ENCODE data around the gene RNF166.

Gene RNF166

DNA sequence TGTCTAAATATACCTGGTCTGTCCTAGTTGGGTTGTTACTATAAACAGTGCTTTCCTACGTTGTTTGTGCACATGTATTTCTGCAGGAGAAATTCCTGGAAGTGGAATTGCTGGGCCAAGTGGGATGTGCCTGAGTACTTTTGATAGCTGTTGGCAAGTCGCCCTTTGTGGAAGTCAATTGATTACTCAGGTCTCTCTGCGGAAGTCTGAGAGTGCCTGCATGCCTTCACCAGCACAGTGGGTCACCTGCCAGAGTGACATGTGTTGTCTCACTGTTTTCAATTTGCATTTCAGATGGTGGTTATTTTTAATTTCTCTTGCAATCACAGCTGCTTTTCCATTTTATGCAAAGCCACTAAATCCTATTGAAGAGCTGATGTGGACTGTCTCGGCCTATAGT is 41.1 kb downstream of the RNF166 start:
- peak overlapping the region; percentile 39 for H3K4me3 Mint-ChIP-seq
- H3K9me3 Mint-ChIP-seq: no peaks in the 10 kb centered on the region
- peaks cover 16% of the 10 kb centered on the region for H3K4me1 Mint-ChIP-seq
- H3K36me3 Mint-ChIP-seq: peaks cover 2% of the 10 kb centered on the region
- no peak overlapping the region for H3K27ac Mint-ChIP-seq
- H3K27me3 Mint-ChIP-seq: no peaks in the 10 kb centered on the region

DNA sequence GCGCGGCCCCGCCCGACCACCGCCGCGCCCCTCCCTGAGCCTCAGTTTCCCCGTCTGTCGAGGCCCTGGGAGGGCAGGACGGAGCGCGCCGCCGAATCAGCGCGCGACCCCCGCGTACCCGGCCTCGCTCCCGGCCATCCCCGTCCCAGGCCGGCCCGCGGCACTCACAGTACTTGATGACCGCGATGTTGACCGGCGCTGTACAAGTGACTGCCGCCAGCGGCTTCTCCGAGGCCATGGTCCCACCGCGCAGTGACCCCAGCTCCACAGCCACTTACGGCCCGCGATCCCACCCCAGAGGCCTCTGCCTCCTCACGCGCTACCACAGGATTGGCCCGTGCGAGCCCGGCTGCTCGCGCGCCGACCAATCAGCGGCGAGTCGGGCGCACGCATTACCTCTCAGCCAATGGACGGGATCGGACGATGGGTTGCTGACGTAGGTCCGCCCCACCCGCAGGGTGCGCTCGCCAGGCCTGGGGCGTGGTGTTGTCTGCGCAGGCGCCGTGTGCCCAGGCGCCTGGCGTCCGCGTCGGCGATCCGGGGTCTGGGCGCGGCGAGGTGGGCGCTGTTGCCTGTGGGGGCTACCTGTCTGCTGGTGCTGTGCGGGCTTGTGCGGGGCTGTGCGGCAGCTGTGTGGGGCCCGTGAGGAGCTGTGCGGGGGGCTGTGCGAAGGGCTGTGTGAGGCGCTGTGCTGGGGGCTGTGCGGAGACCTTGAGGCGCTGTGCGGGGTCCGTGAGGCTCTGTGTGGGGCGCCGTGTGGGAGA is 43.2 kb downstream of the RNF166 start, which contains the start of gene MVD:
Gene MVD, minus strand, starts transcription at position 249 of the 764 bp plus-strand sequence. Its CDS starts 11 bp downstream, at position 238.
- H3K4me1 Mint-ChIP-seq: peaks cover 16% of the 10 kb centered on the region
- no peaks in the 10 kb centered on the region for H3K36me3 Mint-ChIP-seq
- H3K27ac Mint-ChIP-seq: peak within 1 kb of the TSS; percentile 94
- H3K27me3 Mint-ChIP-seq: no peaks in the 10 kb centered on the region
- no peaks in the 10 kb centered on the region for H3K9me3 Mint-ChIP-seq
- peak within 1 kb of the TSS; percentile 91 for H3K4me3 Mint-ChIP-seq

DNA sequence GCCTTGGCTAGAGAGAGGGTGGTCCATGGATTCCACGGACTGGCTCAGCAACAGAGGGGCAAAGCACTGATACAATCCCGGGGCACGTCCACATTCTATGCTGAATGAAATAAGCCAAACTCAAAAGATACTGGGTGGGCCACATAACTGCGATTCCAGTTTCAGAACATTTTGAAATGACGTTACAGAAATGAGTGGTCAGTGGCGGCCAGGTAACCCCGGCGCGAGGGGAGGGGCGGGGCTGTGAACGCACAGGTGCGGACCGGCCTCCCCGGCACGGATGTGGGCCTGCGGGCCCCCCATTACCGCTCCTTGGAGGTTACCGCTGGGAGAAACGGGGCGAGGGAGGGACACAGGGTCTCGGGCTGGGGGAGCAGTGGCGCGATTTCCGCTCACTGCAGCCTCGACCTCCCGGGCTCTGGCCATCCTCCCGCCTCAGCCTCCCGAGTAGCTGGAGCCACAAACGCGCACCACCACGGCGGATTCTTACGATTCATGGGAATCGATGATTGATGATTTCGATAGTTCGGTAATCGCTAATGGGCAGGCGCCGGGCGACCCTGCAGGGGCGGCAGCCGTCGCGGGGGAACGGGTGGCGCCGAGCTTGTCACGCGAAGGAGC is 43.9 kb downstream of the RNF166 start:
- peak overlapping the region; percentile 88 for H3K4me3 Mint-ChIP-seq
- no peaks in the 10 kb centered on the region for H3K36me3 Mint-ChIP-seq
- peak overlapping the region; percentile 73 for H3K27ac Mint-ChIP-seq
- H3K27me3 Mint-ChIP-seq: no peaks in the 10 kb centered on the region
- H3K9me3 Mint-ChIP-seq: no peaks in the 10 kb centered on the region
- peaks cover 16% of the 10 kb centered on the region for H3K4me1 Mint-ChIP-seq

- Mint-ChIP-seq H3K27ac (no peak overlapping the region), H3K9me3 (no peaks in the 10 kb centered on the region), H3K36me3 (no peaks in the 10 kb centered on the region), H3K4me3 (no peak overlapping the region), H3K27me3 (no peaks in the 10 kb centered on the region), H3K4me1 (peaks cover 16% of the 10 kb centered on the region)
These were observed 44.7 kb downstream of the RNF166 start for GRCh38 chr16:88661468-88661867.

GRCh38 chr16:88659160-88659559 is 47.0 kb downstream of the RNF166 start:
- H3K27me3 Mint-ChIP-seq: no peaks in the 10 kb centered on the region
- peaks cover 16% of the 10 kb centered on the region for H3K4me1 Mint-ChIP-seq
- no peak overlapping the region for H3K27ac Mint-ChIP-seq
- peaks cover 2% of the 10 kb centered on the region for H3K36me3 Mint-ChIP-seq
- no peaks in the 10 kb centered on the region for H3K9me3 Mint-ChIP-seq
- H3K4me3 Mint-ChIP-seq: no peak overlapping the region

- Mint-ChIP-seq H3K9me3 (no peaks in the 10 kb centered on the region), H3K36me3 (peaks cover 2% of the 10 kb centered on the region), H3K27me3 (no peaks in the 10 kb centered on the region), H3K4me3 (no peak overlapping the region), H3K27ac (no peak overlapping the region), H3K4me1 (peaks cover 12% of the 10 kb centered on the region)
These were observed 47.5 kb downstream of the RNF166 start for GRCh38 chr16:88658714-88659113.

DNA sequence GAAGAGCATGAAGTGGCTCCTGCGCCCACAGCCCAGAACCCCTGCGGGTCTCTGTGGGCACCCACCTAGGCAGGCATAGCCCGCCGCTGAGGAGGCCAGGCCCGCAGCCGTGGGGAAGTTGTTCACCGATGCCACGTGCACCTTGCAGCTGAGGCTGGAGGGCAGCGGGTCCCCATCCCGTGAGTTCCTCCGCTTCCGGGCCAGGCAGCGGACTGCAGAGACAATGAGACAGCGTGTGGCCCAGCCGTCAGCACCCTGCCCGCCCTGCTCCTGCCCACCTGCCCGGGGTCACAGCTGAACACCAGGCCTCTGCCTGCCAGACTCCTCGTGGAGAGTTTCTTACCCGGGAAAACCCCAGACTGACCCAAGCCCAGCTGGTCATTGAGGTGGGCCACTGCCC is 48.8 kb downstream of the RNF166 start:
- Mint-ChIP-seq H3K27me3 (no peaks in the 10 kb centered on the region), H3K36me3 (peaks cover 2% of the 10 kb centered on the region), H3K27ac (no peak overlapping the region), H3K4me3 (no peak overlapping the region), H3K9me3 (no peaks in the 10 kb centered on the region), H3K4me1 (peaks cover 12% of the 10 kb centered on the region)

- Mint-ChIP-seq H3K4me3 (no peak overlapping the region), H3K27ac (no peak overlapping the region), H3K36me3 (peaks cover 2% of the 10 kb centered on the region), H3K4me1 (peaks cover 6% of the 10 kb centered on the region), H3K9me3 (no peaks in the 10 kb centered on the region), H3K27me3 (no peaks in the 10 kb centered on the region)
These were observed 49.8 kb downstream of the RNF166 start for GRCh38 chr16:88656291-88656980.

GRCh38 chr16:88655733-88656281 is 50.4 kb downstream of the RNF166 start:
- Mint-ChIP-seq H3K4me3 (no peak overlapping the region), H3K36me3 (peaks cover 2% of the 10 kb centered on the region), H3K9me3 (no peaks in the 10 kb centered on the region), H3K27ac (no peak overlapping the region), H3K4me1 (peaks cover 5% of the 10 kb centered on the region), H3K27me3 (no peaks in the 10 kb centered on the region)

DNA sequence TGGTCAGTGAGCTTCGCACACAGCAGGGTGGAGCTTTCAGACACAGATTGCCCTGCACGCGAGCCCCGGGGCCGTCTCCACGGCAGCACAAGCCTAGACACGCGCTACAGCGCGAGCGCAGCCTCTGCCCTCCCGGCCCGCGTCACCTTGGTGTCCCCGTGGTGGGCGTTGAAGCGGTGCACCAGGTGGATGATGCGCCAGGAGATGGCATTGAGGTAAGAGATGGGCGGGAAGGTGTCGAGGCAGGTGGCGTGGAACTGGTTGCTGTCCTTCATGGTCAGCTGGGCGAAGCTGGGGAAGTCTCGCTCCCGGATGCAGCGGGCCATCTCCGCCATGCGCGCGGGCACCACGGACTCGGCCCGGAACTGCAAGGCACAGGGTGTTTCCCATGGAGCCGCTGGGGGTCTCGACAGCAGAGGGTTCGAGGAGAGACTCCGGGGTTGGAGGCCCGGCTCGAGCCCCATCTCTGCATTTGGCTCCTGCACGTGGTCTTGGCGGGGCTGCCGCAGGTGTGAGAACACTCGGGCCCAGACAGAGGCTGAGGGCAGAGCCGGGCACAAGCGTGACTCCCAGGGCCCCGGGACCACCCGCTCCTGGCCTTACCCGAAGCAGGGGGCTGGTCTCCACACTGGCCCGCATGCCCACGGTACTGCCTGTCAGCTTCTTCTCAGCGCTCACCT is 51.0 kb downstream of the RNF166 start:
- peaks cover 2% of the 10 kb centered on the region for H3K36me3 Mint-ChIP-seq
- H3K4me3 Mint-ChIP-seq: no peak overlapping the region
- no peak overlapping the region for H3K27ac Mint-ChIP-seq
- H3K9me3 Mint-ChIP-seq: no peaks in the 10 kb centered on the region
- H3K27me3 Mint-ChIP-seq: no peaks in the 10 kb centered on the region
- peaks cover 5% of the 10 kb centered on the region for H3K4me1 Mint-ChIP-seq

DNA sequence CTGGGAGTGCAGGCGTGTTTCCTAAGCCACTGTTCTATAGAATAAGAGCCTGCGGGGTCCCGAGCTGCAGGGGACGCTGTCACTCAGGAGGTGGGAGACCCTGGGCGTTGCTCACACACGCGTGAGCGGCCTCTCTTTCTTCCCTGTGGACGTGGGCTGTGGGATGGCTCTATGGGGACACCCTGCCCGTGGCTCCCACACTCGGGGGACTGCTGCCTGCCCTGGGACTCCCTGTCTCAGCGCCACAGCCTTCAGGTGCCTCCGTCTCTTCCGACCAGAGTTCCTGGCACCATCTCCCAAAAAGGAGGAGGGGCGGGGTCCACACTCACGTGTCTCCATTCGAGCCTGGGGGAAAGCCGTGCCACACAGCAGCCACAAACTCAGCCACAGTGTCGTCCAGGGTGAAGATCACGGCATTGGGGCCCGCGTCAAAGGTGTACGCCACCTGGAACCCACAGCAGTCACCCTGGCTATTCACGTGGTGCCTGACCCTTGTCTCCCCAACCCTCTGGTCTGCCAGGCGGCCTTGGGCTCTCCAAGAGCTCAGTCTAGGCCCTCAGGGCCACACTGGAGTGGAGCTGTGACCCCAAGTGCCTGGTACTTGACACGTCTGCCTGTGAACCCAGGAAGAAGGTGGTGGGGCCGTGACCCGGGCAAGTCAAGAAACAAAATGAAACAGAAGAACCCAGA is 51.7 kb downstream of the RNF166 start:
- Mint-ChIP-seq H3K36me3 (peaks cover 2% of the 10 kb centered on the region), H3K4me3 (no peak overlapping the region), H3K27me3 (no peaks in the 10 kb centered on the region), H3K27ac (no peak overlapping the region), H3K4me1 (peaks cover 8% of the 10 kb centered on the region), H3K9me3 (no peaks in the 10 kb centered on the region)

DNA sequence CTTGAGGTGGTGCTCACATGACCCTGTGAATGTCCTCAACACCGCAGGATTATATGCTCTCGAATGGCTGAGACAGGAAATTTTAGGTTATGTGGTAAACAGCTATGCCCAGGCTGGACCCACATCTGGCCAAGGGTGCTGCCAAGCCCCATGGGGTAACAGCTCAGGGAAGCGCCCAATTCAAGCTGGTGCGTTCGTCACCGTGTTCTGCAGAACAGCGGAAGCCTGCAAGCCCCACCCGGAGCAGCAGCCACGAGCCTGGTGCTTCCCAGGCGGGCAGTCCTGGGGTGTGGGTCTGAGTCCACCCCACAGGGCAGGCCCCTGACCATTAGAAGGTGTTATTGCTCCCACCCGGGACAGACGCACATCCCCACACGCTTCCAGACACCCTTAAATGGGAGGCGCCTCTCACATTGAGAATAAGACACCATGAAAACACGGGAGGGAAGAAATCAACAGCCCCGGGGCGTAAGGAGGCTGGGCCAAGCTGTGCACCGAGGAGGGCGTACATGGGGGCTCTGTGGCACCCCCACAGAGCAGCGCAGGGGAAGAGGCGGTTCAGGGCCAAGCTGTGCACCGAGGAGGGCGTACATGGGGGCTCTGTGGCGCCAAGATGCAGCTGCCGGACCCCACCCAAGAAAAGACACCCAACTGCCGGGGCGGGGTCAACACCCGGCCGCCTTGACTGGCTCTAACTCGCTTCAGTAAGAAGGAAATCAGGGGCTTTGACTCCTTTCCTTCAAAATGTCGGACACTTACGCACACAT is 52.4 kb downstream of the RNF166 start:
- Mint-ChIP-seq H3K4me3 (no peak overlapping the region), H3K9me3 (no peaks in the 10 kb centered on the region), H3K4me1 (peaks cover 15% of the 10 kb centered on the region), H3K27me3 (no peaks in the 10 kb centered on the region), H3K36me3 (peaks cover 2% of the 10 kb centered on the region), H3K27ac (no peak overlapping the region)

DNA sequence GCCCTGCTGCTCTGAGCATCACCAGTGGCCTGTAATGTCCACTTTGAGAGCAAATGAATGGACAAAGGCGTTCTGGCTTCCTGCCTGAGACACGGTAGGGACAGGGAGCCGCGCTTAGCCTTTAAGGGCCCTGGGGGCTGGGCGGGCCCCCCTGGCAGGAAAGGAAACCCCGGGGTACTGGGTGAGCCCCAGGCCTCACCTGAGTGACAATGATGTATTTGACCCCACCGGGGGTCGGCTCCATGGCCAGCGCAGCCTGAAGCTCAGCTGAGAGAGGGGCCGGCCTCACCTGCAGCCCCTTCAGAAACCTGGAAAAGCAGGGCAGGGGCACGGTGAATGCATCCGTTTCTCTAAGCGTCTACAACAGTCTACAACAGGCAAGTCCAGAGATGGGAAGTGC is 53.1 kb downstream of the RNF166 start:
- Mint-ChIP-seq H3K9me3 (no peaks in the 10 kb centered on the region), H3K4me1 (peaks cover 15% of the 10 kb centered on the region), H3K27me3 (no peaks in the 10 kb centered on the region), H3K27ac (peak overlapping the region; percentile 81), H3K4me3 (no peak overlapping the region), H3K36me3 (peaks cover 2% of the 10 kb centered on the region)

DNA sequence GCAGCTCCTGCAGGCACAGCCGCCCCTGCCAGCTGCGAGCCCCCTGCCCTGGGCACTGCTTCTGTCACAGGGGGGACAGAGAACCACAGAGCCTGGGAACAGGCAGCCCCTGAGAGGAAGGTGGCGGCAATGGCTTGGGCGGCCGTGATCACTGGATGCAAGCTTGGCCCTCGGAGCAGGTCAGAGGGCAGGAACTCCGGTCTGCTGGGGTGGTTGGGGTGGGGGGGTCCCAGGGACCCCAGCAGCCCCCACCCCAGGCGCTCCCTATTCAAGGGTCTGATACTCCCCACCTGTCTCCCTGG is 53.5 kb downstream of the RNF166 start:
- Mint-ChIP-seq H3K36me3 (peaks cover 2% of the 10 kb centered on the region), H3K27me3 (no peaks in the 10 kb centered on the region), H3K9me3 (no peaks in the 10 kb centered on the region), H3K4me3 (no peak overlapping the region), H3K27ac (no peak overlapping the region), H3K4me1 (peaks cover 15% of the 10 kb centered on the region)

All from activated naive CD4-positive, alpha-beta T cell treated with anti-CD3 and anti-CD28 coated beads, Interleukin-2, amount 50 U/mL, for 24 hours (primary cell).